ENCODE measurements around the gene NDUFS7. TPM values are rescaled to one million over a fixed set of nuclear protein-coding genes. Genes with fewer than 3 reads are reported as not detected.

Gene NDUFS7
- total and polyA plus RNA-seq, 9 of the 15 experiments (the other 6 are each of a cell fraction or from before 2014, with no cell fraction given), result 6.0 to 271 (median 60.6) TPM

GRCh38 chr19:1418496-1418775 lies 34.7 kb downstream of the NDUFS7 start:
- POLR2A ChIA-PET, result interaction anchor here (1.0 to 7.4 kb wide), 2 partner anchors 15 to 26 kb away, joined by 4 to 52 read pairs; no protein-coding TSS in a partner anchor
- intact Hi-C loops (cut with micrococcal nuclease) (no loop called here), in situ Hi-C loops (cut with MboI) (no loop called here)
- H2AFZ ChIP-seq (ENCODE audit: low read depth, low read length), result no peak overlapping the region
- H3K9me3 ChIP-seq (replicated peaks; ENCODE audit: control insufficient read depth, insufficient read depth, low read depth, low read length), result no peaks in the 10 kb centered on the region
- FAIRE-seq, result no peak
- no peak overlapping the region for H3K27ac ChIP-seq (ENCODE audit: extremely low read depth, low read depth, low read length)
- no peak overlapping the region for H3K4me3 ChIP-seq
- H4K20me1 ChIP-seq (replicated peaks; ENCODE audit: control insufficient read depth, insufficient read depth, low read length), result peaks cover 51% of the 10 kb centered on the region
- TF ChIP-seq HCFC1 (IDR thresholded peaks at IDR 0.05; ENCODE audit: low read depth, low read length) (no peak), POLR2G (IDR thresholded peaks at IDR 0.05; ENCODE audit: low read depth, low read length) (peak; percentile 1; the same call in 1 of the 2 replicates), LARP7 (IDR thresholded peaks at IDR 0.05) (no peak)
- WGBS (ENCODE audit: insufficient coverage, low coverage, missing lambda C conversion rate), result 100% methylated on average over 5 of the region's 13 CpGs
- CTCF ChIA-PET (ENCODE audit: low intra/inter-chr PET ratio), result no interaction called here
- no peak overlapping the region for H3K4me2 ChIP-seq (ENCODE audit: insufficient read depth, low read length)
- H3K36me3 ChIP-seq (ENCODE audit: control insufficient read depth, insufficient read depth, low read length), result peaks cover 91% of the 10 kb centered on the region
- no TSS peak for BruUV-seq (replicated peaks)
- H3K27me3 ChIP-seq (ENCODE audit: control insufficient read depth in 2 of 2, insufficient read depth in 2 of 2, low read length in 2 of 2), result no peaks in the 10 kb centered on the region
- peaks cover 90% of the 10 kb centered on the region for H3K79me2 ChIP-seq (ENCODE audit: control insufficient read depth, insufficient read depth, low read length)
- no peak for ATAC-seq
- H3K4me1 ChIP-seq (replicated peaks in 1 of 2; ENCODE audit: control insufficient read depth in 2 of 2, insufficient read depth in 2 of 2, low read length in 2 of 2), result peaks cover 21 to 58% of the 10 kb centered on the region in 2 experiments
- peaks cover 22% of the 10 kb centered on the region for H3K9me1 ChIP-seq (ENCODE audit: control insufficient read depth, insufficient read depth, low read length)
- 0 out of 4 replicates have a peak overlapping the region, but pooled peaks of 1 of the 2 experiments have one; percentile 45 for H3K9ac ChIP-seq (ENCODE audit: insufficient read depth in 1 of 2, low read depth in 2 of 2, low read length in 2 of 2)
- DNase-seq (ENCODE audit: extremely low read depth in 1 of 4, low spot score in 3 of 4), result no peak

- Histone ChIP-seq H3K27me3 (ENCODE audit: control insufficient read depth in 2 of 2, insufficient read depth in 2 of 2, low read length in 2 of 2) (no peaks in the 10 kb centered on the region), H3K36me3 (ENCODE audit: control insufficient read depth, insufficient read depth, low read length) (peaks cover 91% of the 10 kb centered on the region), H3K27ac (ENCODE audit: extremely low read depth, low read depth, low read length) (no peak overlapping the region), H3K4me1 (replicated peaks in 1 of 2; ENCODE audit: control insufficient read depth in 2 of 2, insufficient read depth in 2 of 2, low read length in 2 of 2) (peaks cover 21 to 58% of the 10 kb centered on the region in 2 experiments), H4K20me1 (replicated peaks; ENCODE audit: control insufficient read depth, insufficient read depth, low read length) (peaks cover 56% of the 10 kb centered on the region), H2AFZ (ENCODE audit: low read depth, low read length) (no peak overlapping the region), H3K4me2 (ENCODE audit: insufficient read depth, low read length) (no peak overlapping the region), H3K9me1 (ENCODE audit: control insufficient read depth, insufficient read depth, low read length) (peaks cover 22% of the 10 kb centered on the region), H3K4me3 (no peak overlapping the region), H3K79me2 (ENCODE audit: control insufficient read depth, insufficient read depth, low read length) (peaks cover 89% of the 10 kb centered on the region), H3K9ac (ENCODE audit: insufficient read depth in 1 of 2, low read depth in 2 of 2, low read length in 2 of 2) (no peak overlapping the region), H3K9me3 (replicated peaks; ENCODE audit: control insufficient read depth, insufficient read depth, low read depth, low read length) (no peaks in the 10 kb centered on the region)
- ChIA-PET POLR2A (interaction anchor here (1.0 to 7.4 kb wide), 2 partner anchors 14 to 25 kb away, joined by 4 to 52 read pairs; no protein-coding TSS in a partner anchor), CTCF (ENCODE audit: low intra/inter-chr PET ratio) (no interaction called here)
- no peak for DNase-seq (ENCODE audit: extremely low read depth in 1 of 4, low spot score in 3 of 4)
- 94% methylated on average over 21 of the region's 21 CpGs for WGBS (ENCODE audit: insufficient coverage, low coverage, missing lambda C conversion rate)
- intact Hi-C loops (cut with micrococcal nuclease), result no loop called here
- no TSS peak for BruUV-seq (replicated peaks)
- in situ Hi-C loops (cut with MboI), result no loop called here
- no peak for ATAC-seq
- no peak for FAIRE-seq
- TF ChIP-seq SMARCB1 (IDR thresholded peaks at IDR 0.05; ENCODE audit: insufficient read length, low read depth) (no peak), HMBOX1 (IDR thresholded peaks at IDR 0.05) (no peak), HINFP (tag; conservative IDR thresholded peaks at IDR 0.05; ENCODE audit: low read depth) (no peak), GTF2F1 (IDR thresholded peaks at IDR 0.05; ENCODE audit: low read depth, low read length) (no peak), CREB5 (CRISPR knock-in tag; IDR thresholded peaks at IDR 0.05) (no peak), POLR2G (IDR thresholded peaks at IDR 0.05; ENCODE audit: low read depth, low read length) (0 out of 2 replicates have a peak, but pooled peaks have one; percentile 38), THRA (IDR thresholded peaks at IDR 0.05) (no peak)
These were observed 35.4 kb downstream of the NDUFS7 start for GRCh38 chr19:1418951-1419738.
